Upper lobe of left lung (tissue), 6 donors: ENCODE data around the gene TMED8. TPM values are rescaled to one million over a fixed set of nuclear protein-coding genes. Genes with fewer than 3 reads are reported as not detected.

Experiments
- ATAC-seq, 2 donors: fragments of 200-7000 bp; cut with Tn5 transposase; one replicate each; pipeline ENCODE4 v1.9.1; 2022; ENCODE audit warnings: mild to moderate bottlenecking in 2 of 2, moderate library complexity in 2 of 2; ENCODE audit not compliant: low FRiP score in 2 of 2
- DNase-seq, 2 donors: peaks; one replicate each; pipeline ENCODE4 v3.0.0-alpha.2; 2019 to 2020
- H3K27ac ChIP-seq, 4 donors: fragments of 200-600 bp; sonication (generic); one replicate each; pipeline ENCODE4 v1.5.1; 2016 to 2019
- H3K27me3 ChIP-seq, 4 donors: fragments of 200-600 bp; sonication (generic); one replicate each; pipeline ENCODE4 v1.5.1; 2017 to 2019
- H3K36me3 ChIP-seq, 4 donors: fragments of 200-600 bp; sonication (generic); one replicate each; pipeline ENCODE4 v1.5.1; 2016 to 2019
- H3K4me1 ChIP-seq, 4 donors: fragments of 200-600 bp; sonication (generic); one replicate each; pipeline ENCODE4 v1.5.1; 2018 to 2019
- H3K4me3 ChIP-seq, 4 donors: fragments of 200-600 bp; sonication (generic); one replicate each; pipeline ENCODE4 v1.5.1; 2017 to 2019; ENCODE audit warnings: mild to moderate bottlenecking in 2 of 4, moderate library complexity in 1 of 4
- H3K9me3 ChIP-seq, 4 donors: fragments of 200-600 bp; sonication (generic); one replicate each; pipeline ENCODE4 v1.5.1; 2018 to 2019
- EP300 ChIP-seq, 4 donors: sonication (generic); formaldehyde crosslinking; IDR thresholded peaks; one replicate each; pipeline ENCODE4 v1.5.1; 2017; ENCODE audit warnings: antibody characterized with exemption in 4 of 4, control low read depth in 2 of 4
- POLR2A ChIP-seq, 4 donors: fragments of 450-650 bp; IDR thresholded peaks; one replicate each; pipeline ENCODE4 v1.5.1; 2016 to 2017; ENCODE audit warnings: antibody characterized with exemption in 4 of 4, mild to moderate bottlenecking in 2 of 4
- POLR2AphosphoS5 ChIP-seq, 2 donors: sonication (generic); formaldehyde crosslinking; IDR thresholded peaks; one replicate each; pipeline ENCODE4 v1.5.1; 2017; ENCODE audit warnings: antibody characterized with exemption in 2 of 2
- WGBS, 2 donors: methylation state at CpG; one replicate each; pipeline ENCODE4 v1.1.5; 2017 to 2018; 5-methylcytosine and 5-hydroxymethylcytosine counted together
- total RNA-seq, 6 donors: library from RNA; depleted of rRNA in 4 of 6; stranded (reverse); fragments of >200 nt in 4 of 6; gene quantifications; one replicate each; pipeline versions ENCODE4 v1.1.0 to v1.2.1, GENCODE V29; 2016 to 2021
- TF ChIP-seq, protein P1 (sequence below), 6 experiments: fragments of 450-650 bp in 4 of 6; fragments of 200-600 bp in 2 of 6; sonication (generic) in 2 of 6; IDR thresholded peaks; one replicate each; pipeline ENCODE4 v1.5.1; 2016 to 2019; ENCODE audit warnings: antibody characterized with exemption in 6 of 6
- donor health status: DM: no; HTN: no; CAD: no; lungs with moderate emphysema.
- donor health status: DM: no; HTN: yes; CAD: no; lungs with severe emphysema.

TMED8 gene
- total RNA-seq, 6 donors from 2014 or later = 7.8 to 20.6 (median 11.2) TPM

- ATAC-seq (no peak), DNase-seq (no peak)
- Histone ChIP-seq H3K4me3 (no peak overlapping the region), H3K36me3 (no peaks in the 10 kb centered on the region), H3K9me3 (no peaks in the 10 kb centered on the region), H3K27ac (no peak overlapping the region), H3K4me1 (peaks cover 0 to 5% (median 2%) of the 10 kb centered on the region in 4 donors), H3K27me3 (no peaks in the 10 kb centered on the region)
- 9 to 43% methylated on average over 1 of the region's 1 CpG for WGBS, 2 donors
- TF ChIP-seq POLR2AphosphoS5 (IDR thresholded peaks at IDR 0.05) (no peak), POLR2A (IDR thresholded peaks at IDR 0.05) (no peak), EP300 (IDR thresholded peaks at IDR 0.05) (no peak)
- TF ChIP-seq, protein P1, sequence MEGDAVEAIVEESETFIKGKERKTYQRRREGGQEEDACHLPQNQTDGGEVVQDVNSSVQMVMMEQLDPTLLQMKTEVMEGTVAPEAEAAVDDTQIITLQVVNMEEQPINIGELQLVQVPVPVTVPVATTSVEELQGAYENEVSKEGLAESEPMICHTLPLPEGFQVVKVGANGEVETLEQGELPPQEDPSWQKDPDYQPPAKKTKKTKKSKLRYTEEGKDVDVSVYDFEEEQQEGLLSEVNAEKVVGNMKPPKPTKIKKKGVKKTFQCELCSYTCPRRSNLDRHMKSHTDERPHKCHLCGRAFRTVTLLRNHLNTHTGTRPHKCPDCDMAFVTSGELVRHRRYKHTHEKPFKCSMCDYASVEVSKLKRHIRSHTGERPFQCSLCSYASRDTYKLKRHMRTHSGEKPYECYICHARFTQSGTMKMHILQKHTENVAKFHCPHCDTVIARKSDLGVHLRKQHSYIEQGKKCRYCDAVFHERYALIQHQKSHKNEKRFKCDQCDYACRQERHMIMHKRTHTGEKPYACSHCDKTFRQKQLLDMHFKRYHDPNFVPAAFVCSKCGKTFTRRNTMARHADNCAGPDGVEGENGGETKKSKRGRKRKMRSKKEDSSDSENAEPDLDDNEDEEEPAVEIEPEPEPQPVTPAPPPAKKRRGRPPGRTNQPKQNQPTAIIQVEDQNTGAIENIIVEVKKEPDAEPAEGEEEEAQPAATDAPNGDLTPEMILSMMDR (IDR thresholded peaks at IDR 0.05) = no peak
These were observed 7.6 kb downstream of the TMED8 start for GRCh38 chr14:77369285-77369684.

DNA sequence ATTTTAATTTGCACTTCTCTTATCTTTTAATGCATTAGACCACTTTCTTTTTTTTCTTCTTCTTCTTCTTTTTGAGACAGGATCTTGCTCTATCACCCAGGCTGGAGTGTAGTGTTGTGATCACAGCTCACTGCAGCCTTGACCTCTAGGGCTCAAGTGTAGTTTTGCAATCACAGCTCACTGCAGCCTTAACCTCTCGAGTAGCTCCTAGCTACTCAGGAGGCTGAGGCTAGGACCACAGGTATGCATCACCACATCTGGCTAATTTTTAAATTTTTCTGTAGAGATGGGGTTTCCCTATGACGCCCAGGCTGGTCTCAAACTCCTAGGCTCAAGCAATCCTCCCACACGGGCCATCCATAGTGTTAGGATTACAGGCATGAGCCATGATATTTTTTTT, 12.7 kb downstream of the TMED8 start:
- TF ChIP-seq POLR2AphosphoS5 (IDR thresholded peaks at IDR 0.05) = no peak
- no peak for TF ChIP-seq POLR2A (IDR thresholded peaks at IDR 0.05)
- TF ChIP-seq, protein P1 (IDR thresholded peaks at IDR 0.05) = no peak
- TF ChIP-seq EP300 (IDR thresholded peaks at IDR 0.05) = no peak
- ATAC-seq = no peak

DNA sequence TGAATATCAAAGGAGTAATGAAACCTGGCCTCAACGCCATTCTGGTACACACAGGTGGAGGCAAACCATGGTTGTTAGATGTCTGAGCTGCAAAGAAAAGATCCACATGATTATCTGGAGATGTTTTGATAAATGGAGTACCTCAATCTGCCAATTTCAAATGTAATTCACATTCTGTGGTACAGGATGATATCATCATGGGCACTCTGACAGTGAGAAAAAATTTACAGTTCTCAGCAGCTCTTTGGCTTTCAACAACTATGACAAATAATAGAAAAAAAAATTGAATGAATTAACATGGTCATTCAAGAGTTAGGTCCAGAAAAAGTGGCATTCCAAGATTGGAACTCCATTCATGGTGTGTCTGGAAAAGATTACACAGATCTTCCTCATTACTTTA, 17.3 kb downstream of the TMED8 start:
- no peak overlapping the region for H3K27ac ChIP-seq
- no peak for DNase-seq
- H3K4me3 ChIP-seq = no peak overlapping the region
- TF ChIP-seq POLR2A (IDR thresholded peaks at IDR 0.05) = no peak
- no peak for TF ChIP-seq POLR2AphosphoS5 (IDR thresholded peaks at IDR 0.05)
- TF ChIP-seq, protein P1 (IDR thresholded peaks at IDR 0.05) = no peak
- TF ChIP-seq EP300 (IDR thresholded peaks at IDR 0.05) = no peak
- H3K27me3 ChIP-seq = no peaks in the 10 kb centered on the region
- no peaks in the 10 kb centered on the region for H3K9me3 ChIP-seq
- WGBS, 2 donors = 97 to 100% methylated on average over 1 of the region's 1 CpG
- no peaks in the 10 kb centered on the region for H3K36me3 ChIP-seq
- H3K4me1 ChIP-seq = no peaks in the 10 kb centered on the region
- ATAC-seq = no peak

More for the DNA sequence above, 12.7 kb downstream of the TMED8 start:
- peak in 1 of 2 donors; percentile 21 for DNase-seq
- no peak overlapping the region for H3K27ac ChIP-seq
- no peaks in the 10 kb centered on the region for H3K27me3 ChIP-seq
- H3K4me3 ChIP-seq = no peak overlapping the region
- H3K36me3 ChIP-seq = no peaks in the 10 kb centered on the region
- no peaks in the 10 kb centered on the region for H3K4me1 ChIP-seq
- H3K9me3 ChIP-seq = no peaks in the 10 kb centered on the region
- 76 to 90% methylated on average over 3 of the region's 3 CpGs for WGBS, 2 donors

DNA sequence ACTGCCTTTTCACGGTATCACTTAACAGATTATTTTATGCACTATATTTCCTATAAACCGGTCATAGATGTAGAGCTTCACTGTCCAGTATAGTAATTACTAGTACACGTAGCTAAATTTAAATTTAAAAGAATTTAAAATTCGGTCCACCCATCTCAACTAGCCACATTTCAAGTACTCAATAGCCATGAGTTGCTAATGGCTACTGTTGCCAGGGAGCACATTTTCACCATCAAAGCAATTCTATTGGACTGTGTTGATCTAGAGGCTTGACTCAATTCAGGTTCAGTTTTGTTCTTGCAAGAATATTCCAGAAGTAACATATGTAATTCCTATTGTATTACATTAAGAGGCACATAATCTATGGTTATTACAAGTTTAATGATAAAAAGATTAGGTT, 20.0 kb downstream of the TMED8 start:
- no peak overlapping the region for H3K4me3 ChIP-seq
- 96 to 99% methylated on average over 4 of the region's 4 CpGs for WGBS, 2 donors
- no peaks in the 10 kb centered on the region for H3K36me3 ChIP-seq
- no peak for TF ChIP-seq EP300 (IDR thresholded peaks at IDR 0.05)
- no peak for TF ChIP-seq POLR2A (IDR thresholded peaks at IDR 0.05)
- TF ChIP-seq POLR2AphosphoS5 (IDR thresholded peaks at IDR 0.05) = no peak
- TF ChIP-seq, protein P1 (IDR thresholded peaks at IDR 0.05) = no peak
- no peaks in the 10 kb centered on the region for H3K9me3 ChIP-seq
- no peak for DNase-seq
- no peaks in the 10 kb centered on the region for H3K27me3 ChIP-seq
- H3K27ac ChIP-seq = no peak overlapping the region
- no peaks in the 10 kb centered on the region for H3K4me1 ChIP-seq
- ATAC-seq = no peak

GRCh38 chr14:77355811-77356210, 21.1 kb downstream of the TMED8 start:
- WGBS, 2 donors = 97 to 100% methylated on average over 4 of the region's 4 CpGs
- no peak for TF ChIP-seq POLR2AphosphoS5 (IDR thresholded peaks at IDR 0.05)
- TF ChIP-seq EP300 (IDR thresholded peaks at IDR 0.05) = no peak
- no peak for TF ChIP-seq POLR2A (IDR thresholded peaks at IDR 0.05)
- TF ChIP-seq, protein P1 (IDR thresholded peaks at IDR 0.05) = no peak
- peaks cover 0 to 2% (median 0%) of the 10 kb centered on the region in 4 donors for H3K36me3 ChIP-seq
- no peaks in the 10 kb centered on the region for H3K4me1 ChIP-seq
- H3K9me3 ChIP-seq = no peaks in the 10 kb centered on the region
- DNase-seq (no peak), ATAC-seq (no peak)
- no peak overlapping the region for H3K4me3 ChIP-seq
- no peak overlapping the region for H3K27ac ChIP-seq
- no peaks in the 10 kb centered on the region for H3K27me3 ChIP-seq
